NCI-H526 treated with DMSO at 0.1 percent for 48 hours (cell line): Measurements from ENCODE around the gene HACD2.

Source experiments
- DNase-seq: peaks from one replicate; lab custom pipeline; 2025; lab: John Stamatoyannopoulos, UW

Gene HACD2

GRCh38 chr3:123571264-123571972 lies 13.4 kb downstream of the HACD2 start:
- DNase-seq = no peak

- no peak for DNase-seq
Measured at GRCh38 chr3:123568875-123569274, 16.0 kb downstream of the HACD2 start.

GRCh38 chr3:123568034-123568433 lies 16.8 kb downstream of the HACD2 start:
- DNase-seq = no peak

GRCh38 chr3:123564056-123564455 lies 20.8 kb downstream of the HACD2 start:
- DNase-seq = no peak

GRCh38 chr3:123562547-123562946 lies 22.3 kb downstream of the HACD2 start:
- no peak for DNase-seq

- DNase-seq = no peak
Measured at GRCh38 chr3:123561188-123561587, 23.7 kb downstream of the HACD2 start.

- peak; percentile 31 for DNase-seq
Measured at GRCh38 chr3:123559040-123559861, 25.6 kb downstream of the HACD2 start.

- no peak for DNase-seq
Measured at GRCh38 chr3:123553536-123553935, 31.3 kb downstream of the HACD2 start.

- no peak for DNase-seq
Measured at GRCh38 chr3:123552768-123553167, 32.1 kb downstream of the HACD2 start.

- no peak for DNase-seq
Measured at GRCh38 chr3:123552095-123552714, 32.6 kb downstream of the HACD2 start.

- DNase-seq = no peak
Measured at GRCh38 chr3:123547881-123548519, 36.9 kb downstream of the HACD2 start.

- no peak for DNase-seq
Measured at GRCh38 chr3:123546133-123546755, 38.6 kb downstream of the HACD2 start.

GRCh38 chr3:123543950-123544349 lies 40.9 kb downstream of the HACD2 start:
- DNase-seq = no peak

- no peak for DNase-seq
Measured at GRCh38 chr3:123540285-123540684, 44.6 kb downstream of the HACD2 start.

- DNase-seq = no peak
Measured at GRCh38 chr3:123536153-123536895, 48.5 kb downstream of the HACD2 start.

GRCh38 chr3:123535580-123535979 lies 49.3 kb downstream of the HACD2 start:
- no peak for DNase-seq

GRCh38 chr3:123534264-123534663 lies 50.6 kb downstream of the HACD2 start:
- no peak for DNase-seq

- DNase-seq = no peak
Measured at GRCh38 chr3:123533554-123534159, 51.2 kb downstream of the HACD2 start.

- DNase-seq = no peak
Measured at GRCh38 chr3:123528130-123528529, 56.7 kb downstream of the HACD2 start.

GRCh38 chr3:123527046-123527445 lies 57.8 kb downstream of the HACD2 start:
- no peak for DNase-seq

- DNase-seq = no peak
Measured at GRCh38 chr3:123526474-123526873, 58.4 kb downstream of the HACD2 start.
